GM21529 (cell line): ENCODE results near the gene GNG14.
"Not testable (repeated sequence)": the region's sequence is repeated elsewhere in the genome, so short reads cannot be mapped to it uniquely, and the experiment has no call there.

Experiments
- ATAC-seq: cut with Tn5 transposase; IDR thresholded peaks from one replicate; pipeline ENCODE4 v1.9.1; 2021; ENCODE audit not compliant: unreplicated experiment

Gene GNG14

GRCh38 chr19:12722566-12723380 is 35.0 kb downstream of the GNG14 start:
- ATAC-seq, result peak; percentile 73

GRCh38 chr19:12723381-12723640 is 35.5 kb downstream of the GNG14 start:
- ATAC-seq, result no peak

DNA sequence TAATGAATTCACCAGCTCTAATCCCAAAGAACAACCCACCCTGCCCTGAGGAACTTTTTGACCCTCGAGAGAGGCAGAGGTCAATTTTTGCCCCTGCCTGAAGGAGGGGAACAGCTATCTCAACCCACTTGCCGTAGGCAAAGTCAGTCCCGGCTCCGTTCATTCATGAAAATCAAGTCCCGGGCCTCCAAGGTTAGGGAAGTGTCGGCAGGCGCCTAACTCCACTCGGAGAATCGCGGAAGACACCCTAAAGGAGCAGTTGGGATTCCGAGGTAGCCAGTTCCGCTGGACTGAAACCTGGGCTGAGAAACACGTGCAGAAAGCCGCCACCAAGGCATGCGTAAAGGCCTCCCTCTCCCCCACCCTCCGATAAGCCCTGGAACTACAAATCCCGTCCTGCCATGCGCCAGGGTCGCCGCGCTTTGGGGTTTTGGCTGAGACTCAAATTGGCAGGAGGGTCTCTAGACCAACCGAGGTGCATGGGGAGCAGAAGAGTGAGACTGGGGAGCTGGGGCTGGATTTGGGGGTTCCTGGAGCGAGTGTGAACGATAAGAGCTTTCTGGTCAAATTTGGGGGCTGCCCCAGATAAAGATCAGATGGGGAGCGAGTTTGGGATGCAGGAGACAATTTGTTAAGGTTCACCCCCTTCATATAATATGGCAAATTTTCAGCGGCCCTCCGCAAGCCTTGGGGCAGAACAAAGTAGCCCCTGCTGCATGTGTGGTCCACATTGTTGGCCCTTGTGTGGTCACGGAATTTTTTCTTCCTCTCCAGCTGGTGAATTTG is 36.0 kb downstream of the GNG14 start, which contains the start of gene TNPO2:
Gene TNPO2, minus strand, starts transcription at position 292 of the 786 bp plus-strand sequence. CDS start 2,955 bp downstream, outside the sequence.
- ATAC-seq, result no peak

DNA sequence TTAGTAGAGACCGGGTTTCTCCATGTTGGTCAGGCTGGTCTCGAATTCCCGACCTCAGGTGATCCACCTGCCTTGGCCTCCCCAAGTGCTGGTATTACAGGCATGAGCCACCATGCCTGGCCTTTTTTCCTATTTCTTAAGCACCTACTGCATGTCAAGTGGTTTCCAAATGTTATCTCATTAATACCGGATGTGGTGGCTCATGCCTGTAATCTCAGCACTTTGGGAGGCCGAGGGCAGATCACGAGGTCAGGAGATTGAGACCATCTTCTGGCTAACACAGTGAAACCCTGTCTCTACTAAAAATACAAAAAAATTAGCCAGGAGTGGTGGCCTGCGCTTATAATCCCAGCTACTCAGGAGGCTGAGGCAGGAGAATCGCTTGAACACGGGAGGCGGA is 37.8 kb downstream of the GNG14 start:
- ATAC-seq, result not testable (repeated sequence)

GRCh38 chr19:12726988-12727316 is 39.2 kb downstream of the GNG14 start:
- ATAC-seq, result no peak

DNA sequence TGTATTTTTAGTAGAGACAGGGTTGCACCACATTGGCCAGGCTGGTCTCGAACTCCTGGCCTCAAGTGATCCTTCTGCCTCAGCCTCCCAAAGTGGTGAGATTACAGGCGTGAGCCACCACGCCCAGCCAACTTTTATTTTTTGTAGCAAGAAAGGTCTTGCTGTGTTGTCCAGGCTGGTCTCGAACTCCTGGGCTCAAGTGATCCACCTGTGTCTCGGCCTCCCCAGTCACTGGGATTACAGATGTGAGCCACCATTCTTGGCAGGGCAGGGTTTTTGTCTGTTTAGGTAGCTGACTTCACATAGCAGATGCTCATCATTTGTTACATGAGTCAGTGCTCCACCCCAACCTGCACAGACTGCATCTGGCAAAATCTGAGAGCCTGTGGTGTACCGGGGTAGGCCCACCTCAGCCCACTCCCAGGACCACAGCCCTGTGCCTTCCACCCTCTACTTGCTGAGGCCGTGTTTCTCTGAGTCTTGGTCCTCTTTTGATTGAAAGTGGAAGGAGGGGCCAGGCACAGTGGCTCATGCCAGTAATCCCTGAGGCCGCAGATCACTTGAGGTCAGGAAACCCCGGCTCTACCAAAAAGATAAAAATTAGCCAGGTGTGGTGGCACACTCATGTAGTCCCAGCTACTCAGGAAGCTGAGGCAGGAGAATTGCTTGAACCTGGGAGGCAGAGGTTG is 40.1 kb downstream of the GNG14 start:
- ATAC-seq, result no peak

DNA sequence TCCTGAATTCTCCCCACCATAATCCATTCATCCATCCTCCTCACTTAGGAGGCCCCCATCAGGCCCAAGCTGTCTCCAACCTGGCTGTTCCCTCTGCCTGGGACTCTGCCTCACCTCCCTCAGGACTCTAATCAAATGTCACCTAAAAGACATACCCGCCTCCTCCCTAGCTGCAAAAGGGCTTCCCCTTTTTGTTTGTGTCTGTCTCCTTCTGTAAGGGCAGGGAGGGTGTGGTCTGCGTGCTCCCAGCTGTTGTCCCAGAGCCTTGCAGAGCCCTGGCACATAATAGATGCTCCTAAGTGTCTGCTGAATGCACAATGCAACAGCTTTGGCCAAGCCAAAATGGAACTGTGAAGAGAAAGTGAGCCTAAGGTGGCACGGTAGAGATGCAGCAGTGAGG is 42.3 kb downstream of the GNG14 start:
- no peak for ATAC-seq

DNA sequence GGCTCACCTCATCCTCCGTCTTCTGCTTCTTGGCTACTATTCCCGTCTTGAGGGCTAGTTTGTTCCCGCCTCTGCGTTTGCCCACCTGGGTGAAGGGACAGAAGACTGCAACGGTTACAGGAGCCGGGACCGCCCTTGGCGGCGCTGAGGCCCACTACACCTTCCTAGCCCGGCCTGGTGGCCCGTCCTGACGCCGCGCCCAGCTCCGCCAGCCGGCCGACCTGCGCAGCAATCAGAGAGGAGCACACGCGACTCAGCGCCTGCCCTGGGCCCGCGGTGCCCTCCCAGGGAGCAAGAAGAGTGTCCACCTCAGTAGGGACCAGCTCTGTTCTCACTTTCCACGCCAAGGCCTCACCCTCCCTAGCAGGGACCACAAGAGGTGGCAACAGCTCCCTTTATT is 43.5 kb downstream of the GNG14 start:
- no peak for ATAC-seq

GRCh38 chr19:12733369-12734214 is 45.8 kb downstream of the GNG14 start:
- ATAC-seq, result no peak

DNA sequence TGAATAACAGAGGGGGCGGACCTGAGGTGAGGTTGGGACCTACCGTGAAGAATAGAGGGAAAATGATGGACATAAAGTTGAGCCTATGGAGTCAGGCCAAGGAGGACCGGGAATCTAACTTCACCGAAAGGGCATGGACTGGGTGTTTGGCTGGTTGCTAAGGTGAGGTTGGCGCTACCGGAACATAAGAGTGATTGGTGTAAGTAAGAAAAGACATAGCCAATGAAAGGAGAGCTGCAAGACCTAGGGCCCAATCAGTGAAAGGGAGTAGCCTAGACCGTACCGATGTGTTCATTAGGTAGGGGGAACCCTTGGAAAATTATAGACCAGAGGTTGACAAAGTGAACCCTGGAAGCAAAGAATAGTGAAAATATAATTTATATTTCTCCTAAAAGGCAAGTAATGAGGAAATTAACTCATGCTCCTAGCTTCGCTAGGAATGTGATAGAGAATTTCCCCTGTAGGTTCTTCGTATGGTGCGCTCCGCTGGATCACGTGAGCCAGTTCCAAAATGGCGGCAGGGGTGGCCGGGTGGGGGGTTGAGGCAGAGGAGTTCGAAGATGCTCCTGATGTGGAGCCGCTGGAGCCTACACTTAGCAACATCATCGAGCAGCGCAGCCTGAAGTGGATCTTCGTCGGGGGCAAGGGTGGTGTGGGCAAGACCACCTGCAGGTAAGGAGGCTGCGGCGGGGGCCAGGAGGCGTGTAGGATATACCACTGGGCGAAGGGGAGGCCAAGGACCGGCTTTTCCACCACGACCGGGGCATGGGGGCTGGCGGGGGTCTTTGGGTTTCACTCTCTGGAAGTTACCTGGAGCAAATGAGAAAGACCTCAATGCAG is 49.4 kb downstream of the GNG14 start, which contains the start of gene GET3:
Gene GET3, plus strand, starts transcription at position 503 of the 840 bp plus-strand sequence. Its CDS starts 9 bp downstream, at position 512.
- ATAC-seq, result peak; percentile 81

DNA sequence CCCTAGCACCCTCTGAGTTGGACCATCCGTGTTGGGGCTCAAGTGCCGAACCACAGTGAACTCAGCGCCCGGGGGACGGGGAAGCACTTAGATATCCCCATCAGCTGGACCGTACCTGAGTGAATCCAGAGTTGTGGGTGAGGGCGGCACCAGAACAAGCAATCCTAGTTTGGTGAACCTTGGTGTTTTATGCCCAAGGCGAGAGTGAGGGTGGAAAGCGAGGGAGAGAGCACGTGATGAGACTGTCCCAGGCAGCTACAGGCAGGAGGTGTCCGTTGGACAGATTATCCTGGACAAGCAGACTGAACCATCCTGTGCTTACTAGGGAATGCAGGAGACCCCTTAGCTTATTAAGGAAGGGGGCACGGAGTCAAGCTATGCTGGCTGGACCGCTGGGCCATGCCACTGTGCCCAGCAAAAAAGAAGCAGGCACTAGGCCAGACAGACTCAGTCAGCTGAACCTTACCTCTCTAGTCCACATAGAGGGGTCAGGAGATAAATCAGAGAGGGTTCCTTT is 50.1 kb downstream of the GNG14 start:
- ATAC-seq, result no peak
